Fibroblast of peridontal ligament (primary cell): Measurements from ENCODE around the gene ARHGAP26.
A peak's percentile ranks its signal among the peaks of the same experiment; 100 is the strongest.

Experiments used
- DNase-seq: peaks from one replicate; pipeline ENCODE4 v3.0.0-alpha.2; 2010; ENCODE audit errors: extremely low read depth

The ARHGAP26 gene

GRCh38 chr5:142811866-142812557, 41.8 kb downstream of the ARHGAP26 start:
- DNase-seq: no peak

- DNase-seq: no peak
Measured at GRCh38 chr5:142813220-142813619, 43.0 kb downstream of the ARHGAP26 start.

GRCh38 chr5:142814122-142814521, 43.9 kb downstream of the ARHGAP26 start:
- DNase-seq: no peak

- no peak for DNase-seq
Measured at GRCh38 chr5:142815469-142815868, 45.3 kb downstream of the ARHGAP26 start.

GRCh38 chr5:142816531-142817430, 46.6 kb downstream of the ARHGAP26 start:
- DNase-seq: peak; percentile 31

GRCh38 chr5:142817949-142818431, 47.8 kb downstream of the ARHGAP26 start:
- peak; percentile 69 for DNase-seq

DNA sequence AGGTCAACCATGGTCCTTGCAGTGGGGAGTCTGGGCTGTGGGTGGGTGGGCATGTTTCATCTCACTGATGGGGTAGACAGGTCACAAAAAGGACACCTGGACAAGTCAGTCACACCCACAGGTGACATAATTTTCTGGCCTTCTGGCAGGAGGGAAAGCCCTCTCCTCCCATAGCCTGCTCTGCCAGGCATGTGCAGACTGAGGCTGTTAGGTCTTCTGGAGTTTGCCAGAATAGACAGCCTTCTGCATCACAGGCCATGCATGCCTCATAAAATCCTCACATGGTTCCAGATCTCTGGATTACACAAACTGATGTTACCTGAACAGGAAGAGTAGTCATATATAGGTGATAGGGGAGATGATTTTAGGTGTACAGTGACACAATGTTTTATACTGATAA, 49.1 kb downstream of the ARHGAP26 start:
- DNase-seq: no peak

GRCh38 chr5:142819825-142820224, 49.6 kb downstream of the ARHGAP26 start:
- peak; percentile 41 for DNase-seq

DNA sequence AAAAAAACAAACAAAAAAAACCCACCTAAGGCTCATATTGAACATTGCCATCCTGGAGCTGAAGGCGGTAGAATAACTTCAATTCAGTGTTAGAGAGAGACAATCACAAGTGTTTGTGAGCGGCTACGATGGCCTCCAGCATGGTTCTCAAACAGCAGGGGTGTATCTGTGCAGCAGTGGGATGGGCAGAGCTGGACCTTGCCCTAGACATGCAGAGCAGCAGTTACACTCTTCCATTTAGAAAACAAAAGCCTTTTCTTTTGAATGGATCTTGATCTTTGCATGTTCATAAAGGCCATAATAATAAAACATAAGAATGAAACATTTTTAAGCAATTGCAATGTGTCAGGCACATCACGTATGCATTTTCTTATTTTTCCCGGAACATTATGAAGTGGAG, 50.3 kb downstream of the ARHGAP26 start:
- no peak for DNase-seq

- no peak for DNase-seq
Measured at GRCh38 chr5:142821034-142821732, 51.0 kb downstream of the ARHGAP26 start.

DNA sequence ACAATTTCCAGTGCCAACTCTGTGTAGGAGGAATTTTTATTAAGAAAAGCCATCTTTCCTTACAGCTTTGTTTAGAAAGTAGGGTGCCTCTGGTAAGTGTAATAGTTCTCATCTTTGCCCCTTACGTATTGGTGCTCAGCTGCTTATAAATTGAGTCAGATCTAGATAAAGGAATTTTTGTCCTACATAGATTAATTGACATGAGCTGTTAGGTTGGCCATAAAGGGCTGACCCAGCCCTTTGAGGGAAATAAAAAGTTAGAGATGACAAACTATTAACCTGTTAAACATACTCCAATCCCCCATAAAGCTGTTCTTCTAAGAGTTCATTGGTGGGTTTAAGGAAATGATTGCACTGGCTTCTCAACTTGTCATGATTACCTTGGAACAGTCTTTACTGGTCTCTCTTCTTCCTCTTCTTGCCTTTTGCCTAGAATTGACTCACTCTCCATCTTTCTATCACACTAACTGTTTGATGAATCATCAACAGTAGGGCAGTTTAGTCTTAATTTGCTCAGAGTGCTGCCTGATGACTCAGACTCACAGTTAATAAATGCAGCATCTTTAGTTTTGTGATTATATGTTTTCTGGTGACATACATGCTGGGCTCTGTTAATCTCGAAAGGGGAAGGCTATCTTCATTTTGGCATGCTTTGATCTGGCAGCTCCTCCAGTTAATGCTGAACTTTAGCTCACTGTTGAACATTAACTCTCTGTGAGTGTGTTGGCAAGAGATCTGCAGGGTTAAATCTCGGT, 51.7 kb downstream of the ARHGAP26 start:
- DNase-seq: peak; percentile 83

GRCh38 chr5:142823126-142823525, 52.9 kb downstream of the ARHGAP26 start:
- DNase-seq: peak; percentile 43

GRCh38 chr5:142823806-142824205, 53.6 kb downstream of the ARHGAP26 start:
- DNase-seq: no peak

DNA sequence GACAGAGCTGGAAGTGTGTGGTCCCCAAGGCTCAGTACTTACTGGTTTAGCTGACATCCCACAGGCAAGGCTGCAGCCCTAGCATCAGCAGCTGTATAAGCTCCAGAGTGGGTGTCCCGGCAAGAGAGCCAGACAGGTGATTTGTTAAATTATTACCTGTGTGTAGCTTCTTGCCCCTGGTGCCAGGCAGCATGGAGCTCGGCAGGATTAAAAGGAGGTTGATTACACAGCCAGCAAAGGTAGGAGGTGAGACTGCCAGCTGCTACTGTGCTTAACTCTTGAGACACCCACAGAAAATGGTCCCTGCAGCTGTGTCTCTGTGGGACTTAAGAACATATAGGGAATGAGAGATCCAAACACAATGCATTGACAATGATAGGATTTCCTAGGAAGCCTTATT, 54.2 kb downstream of the ARHGAP26 start:
- DNase-seq: no peak

DNA sequence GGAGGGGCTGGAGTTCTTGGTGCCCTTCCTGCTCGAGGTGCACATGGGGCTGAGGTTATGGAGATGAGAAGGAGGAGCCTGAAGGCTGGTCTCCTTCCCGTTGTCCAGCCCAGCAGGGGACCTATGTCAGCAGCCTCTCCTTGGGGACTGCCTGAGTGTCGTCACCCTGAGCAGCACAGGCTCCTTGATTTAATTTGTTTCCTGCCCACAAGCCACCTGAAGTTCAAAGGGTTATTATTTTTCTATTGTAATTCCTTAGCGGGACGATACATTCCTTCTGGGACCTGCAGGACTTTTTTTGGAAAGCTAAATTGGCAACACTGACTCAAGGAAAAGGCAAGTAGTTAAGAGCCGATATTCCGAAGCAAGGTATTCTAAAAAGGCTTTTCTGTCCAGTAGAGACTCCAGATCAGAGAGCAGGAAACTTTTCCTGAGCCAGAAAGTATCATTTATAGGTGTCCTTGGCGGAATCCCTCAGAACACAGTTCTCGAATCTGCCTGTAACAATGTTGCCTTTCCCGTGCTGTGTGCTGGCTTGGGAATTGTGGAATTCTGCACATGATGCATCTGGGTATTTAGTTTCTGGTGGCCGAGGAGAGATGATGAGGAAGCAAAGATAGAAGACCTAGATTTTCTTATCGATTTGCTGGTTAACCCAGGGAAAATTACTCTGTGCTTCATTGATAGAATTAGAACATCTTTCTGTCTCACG, 55.4 kb downstream of the ARHGAP26 start:
- no peak for DNase-seq

- DNase-seq: no peak
Measured at GRCh38 chr5:142826093-142826492, 55.9 kb downstream of the ARHGAP26 start.

DNA sequence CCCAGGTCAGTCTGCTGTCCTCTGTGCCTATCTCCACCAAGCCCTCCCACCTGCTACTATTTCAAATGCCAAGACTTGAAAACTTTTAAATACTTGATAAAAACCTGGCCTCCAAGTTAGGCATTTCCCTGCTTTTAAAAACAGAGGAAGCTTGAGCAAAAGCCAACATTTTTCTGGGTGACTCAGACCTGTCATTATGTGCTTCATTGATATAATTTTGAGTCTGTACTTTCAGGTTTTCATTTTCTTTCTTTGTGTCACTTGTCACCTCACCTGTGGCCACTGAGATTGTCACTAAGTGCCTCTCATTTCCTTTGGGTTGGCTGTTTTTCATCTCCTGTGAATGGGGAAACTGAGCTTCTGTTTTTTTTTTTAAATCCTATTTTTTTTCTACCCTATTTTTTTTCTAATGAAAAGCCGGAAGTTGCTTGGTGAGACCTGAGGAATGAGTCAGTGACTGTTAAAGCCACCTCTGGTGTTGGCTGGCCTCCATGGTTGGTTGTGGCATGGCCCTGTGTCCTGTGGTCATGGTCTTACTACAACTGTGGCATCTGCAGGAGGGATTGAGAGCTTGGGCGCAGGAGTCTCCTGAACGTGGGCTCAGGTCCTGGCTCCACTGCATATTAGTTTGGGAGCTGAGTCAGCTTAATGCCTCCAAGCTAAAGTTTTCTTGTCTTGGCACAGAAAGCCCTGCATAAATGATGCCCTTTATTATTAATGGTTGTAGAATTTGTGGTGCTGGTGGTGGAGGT, 56.7 kb downstream of the ARHGAP26 start:
- peak; percentile 58 for DNase-seq

DNA sequence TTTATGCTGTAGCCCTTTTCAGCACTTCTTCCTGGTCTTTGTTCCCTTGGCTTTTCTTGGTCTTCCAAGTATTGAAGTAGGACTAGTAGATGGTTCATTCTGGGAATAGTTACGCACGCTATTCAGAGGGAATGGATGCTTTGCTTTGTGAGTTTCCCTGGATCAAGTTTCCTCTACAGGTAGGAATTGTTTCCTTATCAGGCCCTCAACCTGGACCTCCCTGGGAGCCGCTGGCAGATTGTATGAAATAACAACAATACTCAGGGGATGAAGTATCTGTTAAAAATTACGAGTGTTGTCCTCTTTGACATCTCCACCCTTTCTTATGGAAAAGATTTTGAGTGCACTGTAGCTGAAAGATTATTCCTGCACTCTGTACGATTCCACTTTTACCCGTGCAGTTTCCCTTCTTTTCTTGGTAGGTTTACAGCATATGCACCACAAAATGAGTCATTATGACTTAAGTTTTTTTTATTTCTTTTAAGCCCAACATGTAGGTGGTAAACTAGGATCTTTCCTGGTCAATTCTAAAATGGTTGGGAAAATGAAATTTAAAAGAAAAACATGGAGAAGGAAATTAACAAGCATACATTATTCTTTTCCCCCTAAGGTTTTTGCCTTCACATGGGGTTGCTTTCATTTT, 57.9 kb downstream of the ARHGAP26 start:
- no peak for DNase-seq

- no peak for DNase-seq
Measured at GRCh38 chr5:142828797-142829535, 58.8 kb downstream of the ARHGAP26 start.
